ENCODE data around the gene ABI3BP. TPM values are rescaled to one million over a fixed set of nuclear protein-coding genes. Genes with fewer than 3 reads are reported as not detected.

Gene ABI3BP
- total RNA-seq, 2 experiments from 2014 or later: not detected

DNA sequence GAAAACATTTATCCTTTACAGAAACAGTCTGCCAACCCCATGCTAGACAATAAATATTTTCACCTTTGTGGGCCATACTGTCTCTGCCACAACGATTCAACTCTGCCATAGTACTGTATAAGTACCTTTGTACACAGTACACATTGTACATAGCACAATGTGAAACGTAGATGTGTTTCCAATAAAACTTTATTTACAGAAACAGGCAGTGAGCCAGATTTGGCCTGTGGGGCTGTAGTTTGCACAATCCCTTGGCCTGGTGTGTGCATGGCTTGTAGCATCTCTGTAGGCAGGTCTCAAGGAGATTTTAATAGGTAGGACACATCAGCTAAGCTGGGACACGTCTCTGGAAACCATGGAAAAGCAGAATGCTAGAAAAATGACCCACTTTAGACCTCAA, 209.6 kb downstream of the ABI3BP start:
- no peak for ATAC-seq (ENCODE audit: poor library complexity)
- ChIA-PET POLR2A (no interaction called here), CTCF (no interaction called here)
- DNase-seq: no peak
- no peaks in the 10 kb centered on the region for H3K27me3 Mint-ChIP-seq
- H3K27ac Mint-ChIP-seq: no peak overlapping the region
- no peaks in the 10 kb centered on the region for H3K4me1 Mint-ChIP-seq (ENCODE audit: low read depth)
- TF ChIP-seq, protein P1, sequence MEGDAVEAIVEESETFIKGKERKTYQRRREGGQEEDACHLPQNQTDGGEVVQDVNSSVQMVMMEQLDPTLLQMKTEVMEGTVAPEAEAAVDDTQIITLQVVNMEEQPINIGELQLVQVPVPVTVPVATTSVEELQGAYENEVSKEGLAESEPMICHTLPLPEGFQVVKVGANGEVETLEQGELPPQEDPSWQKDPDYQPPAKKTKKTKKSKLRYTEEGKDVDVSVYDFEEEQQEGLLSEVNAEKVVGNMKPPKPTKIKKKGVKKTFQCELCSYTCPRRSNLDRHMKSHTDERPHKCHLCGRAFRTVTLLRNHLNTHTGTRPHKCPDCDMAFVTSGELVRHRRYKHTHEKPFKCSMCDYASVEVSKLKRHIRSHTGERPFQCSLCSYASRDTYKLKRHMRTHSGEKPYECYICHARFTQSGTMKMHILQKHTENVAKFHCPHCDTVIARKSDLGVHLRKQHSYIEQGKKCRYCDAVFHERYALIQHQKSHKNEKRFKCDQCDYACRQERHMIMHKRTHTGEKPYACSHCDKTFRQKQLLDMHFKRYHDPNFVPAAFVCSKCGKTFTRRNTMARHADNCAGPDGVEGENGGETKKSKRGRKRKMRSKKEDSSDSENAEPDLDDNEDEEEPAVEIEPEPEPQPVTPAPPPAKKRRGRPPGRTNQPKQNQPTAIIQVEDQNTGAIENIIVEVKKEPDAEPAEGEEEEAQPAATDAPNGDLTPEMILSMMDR (IDR thresholded peaks at IDR 0.05): no peak
- Histone ChIP-seq H3K4me1 (ENCODE audit: insufficient read depth, low read length) (no peaks in the 10 kb centered on the region), H3K27me3 (ENCODE audit: control insufficient read depth in 1 of 2, insufficient read depth in 2 of 2, low read length in 2 of 2) (no peaks in the 10 kb centered on the region), H3K4me3 (ENCODE audit: low read length) (no peak overlapping the region), H3K27ac (ENCODE audit: low read depth in 1 of 2, low read length in 2 of 2) (no peak overlapping the region), H3K9me3 (ENCODE audit: control insufficient read depth in 1 of 2, insufficient read depth in 1 of 2, low read length in 2 of 2) (peaks cover 0 to 3% of the 10 kb centered on the region in 2 experiments), H3K36me3 (ENCODE audit: insufficient read depth, low read length) (no peaks in the 10 kb centered on the region)
- H3K36me3 Mint-ChIP-seq (ENCODE audit: low read depth): no peaks in the 10 kb centered on the region
- H3K4me3 Mint-ChIP-seq: no peak overlapping the region
- H3K9me3 Mint-ChIP-seq: no peaks in the 10 kb centered on the region
- intact Hi-C loops (cut with DNase I, micrococcal nuclease): no loop called here

DNA sequence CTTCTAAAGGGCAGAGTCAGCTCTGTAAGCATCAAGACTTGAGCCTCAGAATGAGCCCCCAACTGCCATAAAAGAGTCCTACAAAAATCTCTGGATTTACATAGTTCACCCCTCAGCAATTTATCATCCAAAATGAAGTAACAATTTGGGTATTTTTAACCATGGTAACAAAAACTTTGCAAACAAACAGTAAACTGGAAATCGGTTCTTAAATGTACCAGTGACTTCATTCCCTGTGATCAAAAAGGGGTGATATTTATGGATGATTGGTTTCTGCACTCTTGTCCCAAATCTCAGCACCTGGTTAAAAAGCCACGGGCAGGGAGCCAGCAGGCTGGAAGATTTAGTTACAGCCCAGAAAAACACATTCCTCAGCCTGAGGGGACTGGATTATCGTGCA, 210.3 kb downstream of the ABI3BP start:
- TF ChIP-seq, protein P1 (IDR thresholded peaks at IDR 0.05): no peak
- Mint-ChIP-seq H3K27ac (no peak overlapping the region), H3K36me3 (ENCODE audit: low read depth) (no peaks in the 10 kb centered on the region), H3K4me1 (ENCODE audit: low read depth) (no peaks in the 10 kb centered on the region), H3K4me3 (no peak overlapping the region), H3K9me3 (no peaks in the 10 kb centered on the region), H3K27me3 (no peaks in the 10 kb centered on the region)
- H3K9me3 ChIP-seq (ENCODE audit: control insufficient read depth in 1 of 2, insufficient read depth in 1 of 2, low read length in 2 of 2): peaks cover 0 to 3% of the 10 kb centered on the region in 2 experiments
- no peak for DNase-seq
- no peak for ATAC-seq (ENCODE audit: poor library complexity)
- H3K27me3 ChIP-seq (ENCODE audit: control insufficient read depth in 1 of 2, insufficient read depth in 2 of 2, low read length in 2 of 2): no peaks in the 10 kb centered on the region
- H3K27ac ChIP-seq (ENCODE audit: low read depth in 1 of 2, low read length in 2 of 2): no peak overlapping the region
- intact Hi-C loops (cut with DNase I, micrococcal nuclease): no loop called here
- no peaks in the 10 kb centered on the region for H3K4me1 ChIP-seq (ENCODE audit: insufficient read depth, low read length)
- ChIA-PET POLR2A (no interaction called here), CTCF (no interaction called here)
- H3K4me3 ChIP-seq (ENCODE audit: low read length): no peak overlapping the region
- no peaks in the 10 kb centered on the region for H3K36me3 ChIP-seq (ENCODE audit: insufficient read depth, low read length)

DNA sequence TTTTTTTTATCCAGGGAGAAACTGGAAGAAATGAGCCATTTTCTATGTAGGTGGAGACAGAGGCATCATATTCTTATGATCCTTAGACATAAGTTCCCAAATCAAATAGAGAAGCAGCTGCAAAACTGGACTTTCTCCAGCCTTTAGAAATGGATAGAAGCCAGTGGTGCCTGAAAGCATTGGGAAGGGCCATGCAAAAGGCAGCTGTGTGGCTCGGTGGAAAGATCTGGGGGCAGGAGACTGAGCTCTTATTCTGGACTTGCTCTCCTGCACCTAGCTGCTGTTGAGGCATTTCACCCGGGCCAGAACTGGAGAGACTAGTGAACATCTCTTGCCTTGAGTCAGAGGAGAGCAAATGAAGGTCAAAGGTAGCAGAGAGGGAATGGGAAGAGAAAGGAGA, 210.9 kb downstream of the ABI3BP start:
- no peaks in the 10 kb centered on the region for H3K36me3 ChIP-seq (ENCODE audit: insufficient read depth, low read length)
- no peaks in the 10 kb centered on the region for H3K27me3 ChIP-seq (ENCODE audit: control insufficient read depth in 1 of 2, insufficient read depth in 2 of 2, low read length in 2 of 2)
- DNase-seq (no peak), ATAC-seq (ENCODE audit: poor library complexity) (no peak)
- H3K4me3 Mint-ChIP-seq: no peak overlapping the region
- no peaks in the 10 kb centered on the region for H3K27me3 Mint-ChIP-seq
- CTCF ChIA-PET: no interaction called here
- H3K36me3 Mint-ChIP-seq (ENCODE audit: low read depth): no peaks in the 10 kb centered on the region
- TF ChIP-seq, protein P1 (IDR thresholded peaks at IDR 0.05): no peak
- no peaks in the 10 kb centered on the region for H3K4me1 Mint-ChIP-seq (ENCODE audit: low read depth)
- H3K9me3 Mint-ChIP-seq: no peaks in the 10 kb centered on the region
- no peaks in the 10 kb centered on the region for H3K4me1 ChIP-seq (ENCODE audit: insufficient read depth, low read length)
- intact Hi-C loops (cut with DNase I, micrococcal nuclease): no loop called here
- no peak overlapping the region for H3K27ac Mint-ChIP-seq
- H3K4me3 ChIP-seq (ENCODE audit: low read length): no peak overlapping the region
- H3K9me3 ChIP-seq (ENCODE audit: control insufficient read depth in 1 of 2, insufficient read depth in 1 of 2, low read length in 2 of 2): peaks cover 0 to 3% of the 10 kb centered on the region in 2 experiments
- POLR2A ChIA-PET: no interaction called here
- no peak overlapping the region for H3K27ac ChIP-seq (ENCODE audit: low read depth in 1 of 2, low read length in 2 of 2)

All from CD4-positive, alpha-beta T cell (primary cell).